OCI-LY3 (cell line): ENCODE measurements around the gene ATP2A1.
A peak's percentile ranks its signal among the peaks of the same experiment; 100 is the strongest.

ENCODE experiments used
- H2AFZ ChIP-seq: fragments of 200-600, 300-600 bp; shearing (Covaris generic); 2 replicates; pipeline ENCODE4 v1.6.0; 2014; ENCODE audit warnings: antibody characterized with exemption, low read depth, low read length
- H3K27ac ChIP-seq: fragments of 200-600, 300-600 bp; sonication (generic); 2 replicates; pipeline ENCODE4 v1.5.1; 2014; ENCODE audit warnings: mild to moderate bottlenecking, low read length, moderate library complexity, mixed read lengths
- H3K27me3 ChIP-seq: fragments of 200-600, 300-600 bp; sonication (generic); 2 replicates; pipeline ENCODE4 v1.6.1; 2014; ENCODE audit warnings: low read depth, low read length, mixed read lengths
- H3K36me3 ChIP-seq: fragments of 200-600, 300-600 bp; sonication (generic); replicated peaks from 2 replicates; pipeline ENCODE3; 2014; ENCODE audit warnings: low read depth, low read length, mixed read lengths
- H3K4me1 ChIP-seq: fragments of 300-600, 200-600 bp; sonication (generic); 2 replicates; pipeline ENCODE4 v1.6.1; 2014; ENCODE audit warnings: low read length, mixed read lengths
- H3K4me2 ChIP-seq: fragments of 200-600, 300-600 bp; sonication (generic); 2 replicates; pipeline ENCODE4 v1.6.1; 2014; ENCODE audit warnings: low read length, mixed read lengths
- H3K4me3 ChIP-seq: fragments of 300-600, 200-600 bp; sonication (generic); 2 replicates; pipeline ENCODE4 v1.5.1; 2014; ENCODE audit warnings: antibody characterized with exemption, mild to moderate bottlenecking, low read length, moderate library complexity
- H3K79me2 ChIP-seq: fragments of 300-600, 200-600 bp; shearing (Covaris generic); 2 replicates; pipeline ENCODE4 v1.6.1; 2014; ENCODE audit warnings: mild to moderate bottlenecking, low read length, mixed read lengths
- H3K9ac ChIP-seq: fragments of 300-600, 200-600 bp; shearing (Covaris generic); 2 replicates; pipeline ENCODE4 v1.6.0; 2014; ENCODE audit warnings: mild to moderate bottlenecking, low read length, moderate library complexity
- H3K9me3 ChIP-seq: fragments of 200-600, 300-600 bp; shearing (Covaris generic); 2 replicates; pipeline ENCODE4 v1.6.1; 2014; ENCODE audit warnings: low read length, mixed read lengths; ENCODE audit not compliant: insufficient read depth
- H4K20me1 ChIP-seq: fragments of 200-600, 300-600 bp; sonication (generic); 2 replicates; pipeline ENCODE4 v1.6.1; 2016; ENCODE audit warnings: low read length, mixed read lengths; ENCODE audit not compliant: insufficient read depth
- CTCF ChIP-seq: fragments of 200-600, 300-600 bp; sonication (generic); IDR thresholded peaks from 2 replicates; pipeline ENCODE4 v1.5.1; 2014; ENCODE audit warnings: antibody characterized with exemption, low read length, low read depth
- EZH2phosphoT487 ChIP-seq: fragments of 200-600 bp; shearing (Covaris generic); IDR thresholded peaks from 2 replicates; pipeline ENCODE4 v1.6.1; 2018; ENCODE audit warnings: antibody characterized with exemption, mixed run types, low read depth

ATP2A1 gene

GRCh38 chr16:28930203-28930602 is 51.9 kb downstream of the ATP2A1 start:
- Histone ChIP-seq H3K4me3 (0 out of 2 replicates have a peak overlapping the region, but pooled peaks have one; percentile 16), H3K9me3 (no peaks in the 10 kb centered on the region), H2AFZ (peak overlapping the region; percentile 69; the same call in 1 of the 2 replicates), H4K20me1 (no peaks in the 10 kb centered on the region), H3K4me2 (peak overlapping the region; percentile 66), H3K4me1 (peaks cover 20% of the 10 kb centered on the region), H3K27me3 (no peaks in the 10 kb centered on the region), H3K9ac (peak overlapping the region; percentile 49), H3K36me3 (no peaks in the 10 kb centered on the region), H3K79me2 (no peaks in the 10 kb centered on the region), H3K27ac (peak overlapping the region; percentile 83)
- TF ChIP-seq CTCF: no peak
- TF ChIP-seq EZH2phosphoT487: no peak

GRCh38 chr16:28930652-28931051 is 52.4 kb downstream of the ATP2A1 start:
- H3K4me1 ChIP-seq: peaks cover 20% of the 10 kb centered on the region
- H3K4me2 ChIP-seq: peak overlapping the region; percentile 66
- no peaks in the 10 kb centered on the region for H3K27me3 ChIP-seq
- H3K79me2 ChIP-seq: no peaks in the 10 kb centered on the region
- H3K27ac ChIP-seq: peak overlapping the region; percentile 83
- no peaks in the 10 kb centered on the region for H3K36me3 ChIP-seq
- H3K4me3 ChIP-seq: peak overlapping the region; percentile 16; the same call in 1 of the 2 replicates
- no peaks in the 10 kb centered on the region for H3K9me3 ChIP-seq
- TF ChIP-seq CTCF: no peak
- no peak for TF ChIP-seq EZH2phosphoT487
- no peaks in the 10 kb centered on the region for H4K20me1 ChIP-seq
- H3K9ac ChIP-seq: peak overlapping the region; percentile 49
- peak overlapping the region; percentile 69 for H2AFZ ChIP-seq

- no peaks in the 10 kb centered on the region for H3K9me3 ChIP-seq
- peak within 1 kb of the TSS; percentile 49 for H3K9ac ChIP-seq
- H3K4me3 ChIP-seq: peak within 1 kb of the TSS; percentile 16; the same call in 1 of the 2 replicates
- H3K27me3 ChIP-seq: no peaks in the 10 kb centered on the region
- TF ChIP-seq EZH2phosphoT487: no peak
- no peak for TF ChIP-seq CTCF
- H2AFZ ChIP-seq: peak within 1 kb of the TSS; percentile 69
- no peaks in the 10 kb centered on the region for H3K36me3 ChIP-seq
- H3K27ac ChIP-seq: peak within 1 kb of the TSS; percentile 83
- peaks cover 20% of the 10 kb centered on the region for H3K4me1 ChIP-seq
- no peaks in the 10 kb centered on the region for H3K79me2 ChIP-seq
- peak within 1 kb of the TSS; percentile 66 for H3K4me2 ChIP-seq
- H4K20me1 ChIP-seq: no peaks in the 10 kb centered on the region
These were observed 53.5 kb downstream of the ATP2A1 start, which contains the start of gene CD19 for GRCh38 chr16:28931801-28932225. TSS of gene CD19 (plus strand) at chr16:28931971. CDS start at chr16:28932001, 30 bp downstream.

- H3K36me3 ChIP-seq: no peaks in the 10 kb centered on the region
- no peaks in the 10 kb centered on the region for H4K20me1 ChIP-seq
- H3K4me1 ChIP-seq: peaks cover 20% of the 10 kb centered on the region
- H3K27me3 ChIP-seq: no peaks in the 10 kb centered on the region
- no peak overlapping the region for H3K4me3 ChIP-seq
- no peak overlapping the region; the same call in 1 of the 2 replicates for H2AFZ ChIP-seq
- H3K9me3 ChIP-seq: no peaks in the 10 kb centered on the region
- TF ChIP-seq CTCF: no peak
- TF ChIP-seq EZH2phosphoT487: no peak
- H3K27ac ChIP-seq: no peak overlapping the region
- H3K9ac ChIP-seq: no peak overlapping the region
- no peaks in the 10 kb centered on the region for H3K79me2 ChIP-seq
- H3K4me2 ChIP-seq: no peak overlapping the region
These were observed 54.3 kb downstream of the ATP2A1 start for GRCh38 chr16:28932339-28933141.
